ENCODE results near the gene MRPL47.

DNA sequence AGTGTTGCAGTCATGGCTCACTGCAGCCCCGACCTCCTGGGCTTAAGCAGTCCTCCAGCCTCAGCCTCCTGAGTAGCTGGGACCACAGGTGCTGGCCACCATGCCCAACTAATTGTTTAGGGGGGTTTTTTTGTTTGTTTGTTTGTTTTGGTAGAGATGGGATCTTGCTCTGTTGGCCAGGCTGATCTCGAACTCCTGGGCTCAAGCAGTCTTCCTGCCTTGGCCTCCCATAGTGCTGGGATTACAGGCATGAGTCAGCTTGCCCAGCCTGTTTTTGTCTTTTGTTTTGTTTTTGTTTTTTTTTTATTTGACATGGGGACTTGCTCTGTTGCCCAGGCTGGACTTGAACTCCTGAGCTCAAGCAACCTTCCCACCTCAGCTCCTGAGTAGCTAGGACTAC, 17.6 kb upstream of the MRPL47 start:
- TF ChIP-seq EZH2 (IDR thresholded peaks at IDR 0.05; ENCODE audit: low read depth, unreplicated experiment) = no peak
- TF ChIP-seq POLR2AphosphoS5 (IDR thresholded peaks at IDR 0.05; ENCODE audit: low read depth) = no peak
- TF ChIP-seq, protein P1, sequence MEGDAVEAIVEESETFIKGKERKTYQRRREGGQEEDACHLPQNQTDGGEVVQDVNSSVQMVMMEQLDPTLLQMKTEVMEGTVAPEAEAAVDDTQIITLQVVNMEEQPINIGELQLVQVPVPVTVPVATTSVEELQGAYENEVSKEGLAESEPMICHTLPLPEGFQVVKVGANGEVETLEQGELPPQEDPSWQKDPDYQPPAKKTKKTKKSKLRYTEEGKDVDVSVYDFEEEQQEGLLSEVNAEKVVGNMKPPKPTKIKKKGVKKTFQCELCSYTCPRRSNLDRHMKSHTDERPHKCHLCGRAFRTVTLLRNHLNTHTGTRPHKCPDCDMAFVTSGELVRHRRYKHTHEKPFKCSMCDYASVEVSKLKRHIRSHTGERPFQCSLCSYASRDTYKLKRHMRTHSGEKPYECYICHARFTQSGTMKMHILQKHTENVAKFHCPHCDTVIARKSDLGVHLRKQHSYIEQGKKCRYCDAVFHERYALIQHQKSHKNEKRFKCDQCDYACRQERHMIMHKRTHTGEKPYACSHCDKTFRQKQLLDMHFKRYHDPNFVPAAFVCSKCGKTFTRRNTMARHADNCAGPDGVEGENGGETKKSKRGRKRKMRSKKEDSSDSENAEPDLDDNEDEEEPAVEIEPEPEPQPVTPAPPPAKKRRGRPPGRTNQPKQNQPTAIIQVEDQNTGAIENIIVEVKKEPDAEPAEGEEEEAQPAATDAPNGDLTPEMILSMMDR (conservative IDR thresholded peaks at IDR 0.05; ENCODE audit: low read depth in 2 of 2) = no peak
- TF ChIP-seq EZH2phosphoT487 (IDR thresholded peaks at IDR 0.05; ENCODE audit: unreplicated experiment) = no peak
- TF ChIP-seq NANOG (IDR thresholded peaks at IDR 0.05; ENCODE audit: borderline replicate concordance) = no peak
- TF ChIP-seq STAT1 (IDR thresholded peaks at IDR 0.05; ENCODE audit: unreplicated experiment) = no peak
- TF ChIP-seq, protein P2, sequence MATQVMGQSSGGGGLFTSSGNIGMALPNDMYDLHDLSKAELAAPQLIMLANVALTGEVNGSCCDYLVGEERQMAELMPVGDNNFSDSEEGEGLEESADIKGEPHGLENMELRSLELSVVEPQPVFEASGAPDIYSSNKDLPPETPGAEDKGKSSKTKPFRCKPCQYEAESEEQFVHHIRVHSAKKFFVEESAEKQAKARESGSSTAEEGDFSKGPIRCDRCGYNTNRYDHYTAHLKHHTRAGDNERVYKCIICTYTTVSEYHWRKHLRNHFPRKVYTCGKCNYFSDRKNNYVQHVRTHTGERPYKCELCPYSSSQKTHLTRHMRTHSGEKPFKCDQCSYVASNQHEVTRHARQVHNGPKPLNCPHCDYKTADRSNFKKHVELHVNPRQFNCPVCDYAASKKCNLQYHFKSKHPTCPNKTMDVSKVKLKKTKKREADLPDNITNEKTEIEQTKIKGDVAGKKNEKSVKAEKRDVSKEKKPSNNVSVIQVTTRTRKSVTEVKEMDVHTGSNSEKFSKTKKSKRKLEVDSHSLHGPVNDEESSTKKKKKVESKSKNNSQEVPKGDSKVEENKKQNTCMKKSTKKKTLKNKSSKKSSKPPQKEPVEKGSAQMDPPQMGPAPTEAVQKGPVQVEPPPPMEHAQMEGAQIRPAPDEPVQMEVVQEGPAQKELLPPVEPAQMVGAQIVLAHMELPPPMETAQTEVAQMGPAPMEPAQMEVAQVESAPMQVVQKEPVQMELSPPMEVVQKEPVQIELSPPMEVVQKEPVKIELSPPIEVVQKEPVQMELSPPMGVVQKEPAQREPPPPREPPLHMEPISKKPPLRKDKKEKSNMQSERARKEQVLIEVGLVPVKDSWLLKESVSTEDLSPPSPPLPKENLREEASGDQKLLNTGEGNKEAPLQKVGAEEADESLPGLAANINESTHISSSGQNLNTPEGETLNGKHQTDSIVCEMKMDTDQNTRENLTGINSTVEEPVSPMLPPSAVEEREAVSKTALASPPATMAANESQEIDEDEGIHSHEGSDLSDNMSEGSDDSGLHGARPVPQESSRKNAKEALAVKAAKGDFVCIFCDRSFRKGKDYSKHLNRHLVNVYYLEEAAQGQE (IDR thresholded peaks at IDR 0.05; ENCODE audit: unreplicated experiment) = no peak
- TF ChIP-seq ZNF114 (CRISPR knock-in tag; IDR thresholded peaks at IDR 0.05) = no peak
- no peak for TF ChIP-seq ZNF331 (CRISPR knock-in tag; IDR thresholded peaks at IDR 0.05; ENCODE audit: low read depth)
- no peak for TF ChIP-seq CREB1 (CRISPR knock-in tag; IDR thresholded peaks at IDR 0.05; ENCODE audit: low read depth)
- TF ChIP-seq JUNB (IDR thresholded peaks at IDR 0.05; ENCODE audit: unreplicated experiment) = no peak
- TF ChIP-seq, protein P3, sequence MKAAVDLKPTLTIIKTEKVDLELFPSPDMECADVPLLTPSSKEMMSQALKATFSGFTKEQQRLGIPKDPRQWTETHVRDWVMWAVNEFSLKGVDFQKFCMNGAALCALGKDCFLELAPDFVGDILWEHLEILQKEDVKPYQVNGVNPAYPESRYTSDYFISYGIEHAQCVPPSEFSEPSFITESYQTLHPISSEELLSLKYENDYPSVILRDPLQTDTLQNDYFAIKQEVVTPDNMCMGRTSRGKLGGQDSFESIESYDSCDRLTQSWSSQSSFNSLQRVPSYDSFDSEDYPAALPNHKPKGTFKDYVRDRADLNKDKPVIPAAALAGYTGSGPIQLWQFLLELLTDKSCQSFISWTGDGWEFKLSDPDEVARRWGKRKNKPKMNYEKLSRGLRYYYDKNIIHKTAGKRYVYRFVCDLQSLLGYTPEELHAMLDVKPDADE (IDR thresholded peaks at IDR 0.05) = no peak

Measured in GM23338 (cell line).